H54 (cell line): ENCODE results near the gene SPEM3.
A peak's percentile ranks its signal among the peaks of the same experiment; 100 is the strongest.
"Not testable (repeated sequence)": the region's sequence is repeated elsewhere in the genome, so short reads cannot be mapped to it uniquely, and the experiment has no call there.

ENCODE experiments used
- DNase-seq: peaks from one replicate; pipeline ENCODE4 v3.0.0; 2011; ENCODE audit warnings: low spot score, mixed read lengths; ENCODE audit not compliant: insufficient read length
- FAIRE-seq: peaks from 3 replicates; lab custom pipeline; 2011; peaks lifted over from hg19 to GRCh38; lab: Jason Lieb, UNC
- POLR2A ChIP-seq: IDR thresholded peaks from 2 replicates; pipeline ENCODE4 v1.6.1; 2011; ENCODE audit warnings: low read depth, mild to moderate bottlenecking, low read length

The SPEM3 gene

DNA sequence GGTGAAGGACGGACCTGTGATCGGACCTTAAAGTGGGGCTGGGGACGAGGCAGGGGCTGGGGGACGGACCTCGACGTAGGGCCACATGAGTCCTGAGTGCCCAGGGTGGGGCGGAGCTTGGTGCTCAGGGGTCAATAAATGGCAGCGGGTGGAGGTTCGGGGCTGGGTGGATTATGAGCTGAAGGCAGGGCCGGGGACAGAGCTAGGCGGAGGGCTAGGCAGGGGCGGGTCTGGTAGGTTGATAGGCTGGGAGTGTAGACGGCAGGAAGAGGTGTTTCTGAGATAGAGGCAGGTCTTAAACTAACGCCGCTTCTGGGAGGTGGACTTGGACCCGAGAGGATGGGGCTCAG lies 16.9 kb downstream of the SPEM3 start:
- TF ChIP-seq POLR2A = no peak
- FAIRE-seq (no peak), DNase-seq (no peak)

DNA sequence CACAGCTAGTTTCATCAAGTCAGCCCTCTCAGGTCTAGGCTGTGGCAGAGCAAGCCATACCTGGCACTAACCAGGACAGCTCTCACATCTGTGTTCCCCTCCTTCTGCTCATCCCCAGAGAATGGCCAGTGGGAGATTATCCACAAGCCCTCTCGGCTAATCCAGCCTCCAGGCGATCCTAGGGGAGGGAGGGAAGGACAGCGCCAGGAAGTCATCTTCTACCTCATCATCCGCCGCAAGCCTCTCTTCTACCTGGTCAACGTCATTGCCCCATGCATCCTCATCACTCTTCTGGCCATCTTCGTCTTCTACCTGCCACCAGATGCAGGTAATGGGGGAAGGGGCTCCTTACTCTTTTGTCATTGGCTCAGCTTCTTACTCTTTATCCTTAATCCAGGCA lies 19.8 kb downstream of the SPEM3 start:
- DNase-seq (no peak), FAIRE-seq (no peak)
- no peak for TF ChIP-seq POLR2A

- no peak for TF ChIP-seq POLR2A
- DNase-seq = no peak
- no peak for FAIRE-seq
Measured at GRCh38 chr17:7459961-7460545, 31.4 kb downstream of the SPEM3 start.

DNA sequence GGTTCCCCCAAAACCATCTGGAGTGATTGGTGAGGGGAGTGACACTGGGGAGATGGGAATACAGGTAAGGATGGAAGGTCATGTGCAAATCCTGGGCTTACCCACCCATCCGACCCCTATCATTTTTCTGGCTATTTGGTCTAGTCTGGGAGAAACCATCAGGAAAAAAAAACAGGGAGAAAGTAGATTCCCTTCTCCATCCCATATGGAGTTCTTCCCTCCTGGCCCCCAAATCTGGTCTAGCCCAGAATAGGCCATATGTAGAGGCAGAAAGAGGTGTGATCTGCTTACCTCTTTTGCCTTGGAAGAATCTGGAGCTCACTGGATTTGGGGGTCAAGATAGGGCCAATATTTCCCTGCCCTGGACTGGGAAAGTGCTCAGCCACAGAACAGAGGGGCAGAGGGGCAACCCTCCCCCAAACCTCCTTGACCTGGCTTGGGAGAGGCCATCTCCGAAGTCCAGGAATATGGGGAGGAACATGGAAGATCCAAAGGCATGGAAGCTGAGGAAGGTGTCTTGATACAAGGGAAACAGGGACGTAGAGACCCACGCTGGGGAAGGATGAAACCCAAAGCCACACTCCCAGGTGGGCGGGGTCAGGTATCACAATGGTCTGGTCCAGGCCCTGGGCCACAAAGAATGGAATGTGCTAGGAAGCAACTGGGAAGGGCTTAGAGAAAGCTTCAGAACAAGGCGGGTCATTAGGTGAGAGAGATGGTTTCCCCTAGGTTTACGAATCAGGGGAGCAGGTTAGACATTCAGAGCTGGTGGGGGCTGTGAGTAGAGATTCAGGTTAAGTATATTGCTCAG lies 32.4 kb downstream of the SPEM3 start:
- DNase-seq (no peak), FAIRE-seq (no peak)
- no peak for TF ChIP-seq POLR2A

DNA sequence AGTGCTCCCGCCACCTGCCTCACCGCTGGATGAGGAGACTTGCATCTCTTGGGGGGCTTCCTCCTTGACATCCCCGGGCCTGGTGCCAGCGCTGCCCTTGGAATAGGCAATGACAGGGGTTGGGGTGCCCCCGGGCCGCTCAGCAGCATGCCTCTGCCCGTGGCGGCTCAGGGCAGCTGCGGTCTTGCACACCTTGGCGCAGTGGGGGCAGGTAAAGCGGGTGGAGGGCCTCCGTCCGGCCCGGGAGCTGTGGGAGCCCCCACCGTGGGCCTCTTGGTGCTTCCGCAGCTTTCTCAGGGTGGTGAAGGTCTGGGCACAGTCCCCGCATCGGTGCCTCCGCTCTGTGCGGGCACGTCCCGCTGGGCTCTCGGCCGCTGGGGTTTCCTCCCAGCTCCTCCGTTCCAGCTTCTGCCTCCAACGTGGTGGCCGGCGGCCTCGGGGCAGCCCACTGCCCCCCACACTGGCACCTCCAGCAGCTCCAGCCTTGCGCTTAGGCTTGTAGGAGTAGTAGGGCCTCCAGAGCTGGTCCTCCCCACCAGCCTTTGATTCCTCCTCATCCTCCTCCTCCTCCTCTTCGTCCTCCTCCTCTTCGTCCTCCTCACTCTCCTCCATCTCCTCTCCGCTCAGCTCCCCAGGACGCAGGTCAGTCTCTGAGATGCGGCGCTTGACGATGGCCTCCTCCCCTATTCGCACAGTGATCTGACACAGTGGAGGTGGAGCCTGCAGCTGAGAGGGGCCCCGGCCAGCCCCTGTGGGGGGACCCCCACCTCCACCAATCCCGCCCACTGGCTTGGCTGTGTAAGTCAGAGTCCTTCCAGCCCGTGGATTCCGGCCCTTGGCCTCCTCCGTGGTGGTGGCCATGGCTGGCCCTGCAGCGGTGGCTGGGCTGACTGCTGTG lies 34.1 kb downstream of the SPEM3 start:
- no peak for DNase-seq
- no peak for FAIRE-seq
- no peak for TF ChIP-seq POLR2A

GRCh38 chr17:7463372-7463846 lies 34.8 kb downstream of the SPEM3 start:
- no peak for DNase-seq
- no peak for FAIRE-seq
- TF ChIP-seq POLR2A = no peak

DNA sequence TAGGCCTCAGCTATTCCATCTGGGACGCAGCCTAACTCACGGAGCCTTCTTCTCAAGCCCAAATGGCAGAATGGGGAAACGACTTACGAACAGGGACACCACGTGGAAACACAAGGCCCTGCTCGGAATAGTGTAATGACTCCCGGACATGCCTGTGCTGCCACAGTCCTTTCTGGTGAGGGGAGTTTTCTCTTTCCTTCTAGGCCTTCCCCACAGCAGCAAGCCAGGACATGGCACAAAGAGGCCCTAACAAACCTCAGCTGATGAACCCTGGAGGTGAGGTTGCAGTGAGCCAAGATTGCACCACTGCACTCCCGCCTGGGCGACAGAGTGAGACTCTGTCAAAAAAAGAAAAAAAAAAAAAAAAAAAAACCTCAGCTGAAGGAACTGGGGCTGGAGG lies 35.4 kb downstream of the SPEM3 start:
- no peak for TF ChIP-seq POLR2A
- no peak for FAIRE-seq
- DNase-seq = no peak

- no peak for TF ChIP-seq POLR2A
- DNase-seq = no peak
- no peak for FAIRE-seq
Measured at GRCh38 chr17:7465597-7466275, 37.1 kb downstream of the SPEM3 start.

- FAIRE-seq = no peak
- no peak for DNase-seq
- TF ChIP-seq POLR2A = no peak
Measured at GRCh38 chr17:7466318-7466638, 37.6 kb downstream of the SPEM3 start.

GRCh38 chr17:7466639-7467341 lies 38.1 kb downstream of the SPEM3 start:
- DNase-seq (no peak), FAIRE-seq (peak; percentile 33)
- no peak for TF ChIP-seq POLR2A

- FAIRE-seq (no peak), DNase-seq (no peak)
- no peak for TF ChIP-seq POLR2A
Measured at GRCh38 chr17:7467498-7467897, 38.8 kb downstream of the SPEM3 start.

DNA sequence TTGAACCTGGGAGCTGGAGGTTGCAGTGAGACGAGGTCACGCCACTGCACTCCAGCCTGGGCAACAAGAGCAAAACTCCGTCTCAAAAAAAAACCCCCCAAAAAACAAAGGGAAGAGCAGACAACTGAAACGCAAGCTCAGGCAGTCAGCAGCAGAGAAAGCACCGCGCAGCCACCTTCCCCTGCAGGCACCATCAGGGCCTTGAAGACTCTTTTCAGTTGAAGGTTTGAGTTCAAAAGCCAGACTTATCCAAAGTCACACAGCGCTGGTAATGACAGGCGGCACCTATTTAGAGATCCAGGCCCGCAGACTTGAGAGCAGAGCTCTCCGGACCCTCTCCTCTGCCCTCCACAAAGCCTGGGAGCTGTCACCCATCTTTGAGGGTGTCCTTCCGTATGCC lies 39.6 kb downstream of the SPEM3 start:
- TF ChIP-seq POLR2A = no peak
- no peak for DNase-seq
- FAIRE-seq = no peak

DNA sequence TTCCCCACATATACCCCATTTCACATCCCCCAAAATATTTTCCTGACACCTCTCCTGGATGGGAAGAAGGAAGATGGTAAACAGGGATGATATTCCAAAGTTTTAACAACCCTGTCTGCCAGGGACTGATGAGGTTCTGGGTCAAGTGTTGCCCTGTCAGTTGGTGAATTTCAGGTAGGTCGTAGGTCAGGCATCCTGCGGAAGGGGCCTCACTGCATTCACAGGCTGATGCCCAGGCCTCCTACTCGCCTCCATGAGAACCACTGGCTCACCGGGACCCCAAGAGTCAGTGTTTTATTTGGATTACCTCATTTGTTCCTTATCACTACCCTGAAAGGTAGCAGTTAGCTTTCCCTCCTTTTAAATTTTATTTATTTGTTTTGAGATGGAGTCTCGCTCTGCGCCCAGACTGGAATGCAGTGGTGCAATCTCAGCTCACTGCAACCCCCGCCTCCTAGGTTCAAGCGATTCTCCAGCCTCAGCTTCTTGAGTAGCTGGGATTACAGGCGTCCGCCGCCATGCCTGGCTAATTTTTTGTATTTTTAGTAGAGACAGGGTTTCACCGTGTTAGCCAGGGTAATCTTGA lies 40.2 kb downstream of the SPEM3 start:
- DNase-seq (no peak), FAIRE-seq (no peak)
- no peak for TF ChIP-seq POLR2A

DNA sequence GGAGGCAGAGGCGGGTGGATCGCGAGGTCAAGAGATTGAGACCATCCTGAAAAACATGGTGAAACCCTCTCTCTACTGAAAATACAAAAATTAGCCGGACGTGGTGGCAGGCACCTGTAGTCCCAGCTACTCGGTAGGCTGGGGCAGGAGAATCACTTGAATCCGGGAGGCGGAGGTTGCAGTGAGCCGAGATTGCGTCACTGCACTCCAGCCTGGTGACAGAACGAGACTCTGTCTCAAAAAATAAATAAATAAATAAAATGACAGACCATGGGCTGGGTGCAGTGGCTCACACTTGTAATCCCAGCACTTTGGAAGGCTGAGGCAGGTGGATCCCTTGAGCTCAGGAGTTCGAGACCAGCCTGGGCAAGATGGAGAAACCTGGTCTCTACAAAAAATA lies 41.2 kb downstream of the SPEM3 start:
- not testable (repeated sequence) for FAIRE-seq

DNA sequence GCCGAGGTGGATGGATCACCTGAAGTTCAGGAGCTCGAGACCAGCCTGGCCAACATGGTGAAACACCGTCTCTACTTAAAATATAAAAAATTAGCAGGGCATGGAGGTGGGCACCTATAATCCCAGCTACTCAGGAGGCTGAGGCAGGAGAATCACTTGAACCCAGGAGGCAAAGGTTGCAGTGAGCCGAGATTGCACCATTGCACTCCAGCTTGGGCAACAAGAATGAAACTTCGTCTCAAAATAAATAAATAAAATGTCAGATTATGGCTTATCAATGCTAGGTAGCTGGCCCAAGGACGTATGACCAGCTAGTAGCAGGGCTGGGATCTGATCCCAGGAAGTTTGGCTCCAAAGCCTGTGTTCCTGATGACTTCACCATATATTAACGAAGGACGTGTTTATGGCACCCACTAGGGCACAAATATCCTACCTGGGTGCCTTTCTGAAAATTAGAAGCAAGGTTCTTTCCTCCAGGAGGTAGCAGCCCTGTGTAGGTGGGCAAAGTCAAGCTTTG lies 41.9 kb downstream of the SPEM3 start:
- not testable (repeated sequence) for FAIRE-seq, DNase-seq

More for the DNA sequence above, 41.2 kb downstream of the SPEM3 start:
- DNase-seq = not testable (repeated sequence)
